D341Med (cell line): ENCODE data around the gene PDCD2L.
"Not testable (repeated sequence)": the region's sequence is repeated elsewhere in the genome, so short reads cannot be mapped to it uniquely, and the experiment has no call there.

ENCODE experiments used
- DNase-seq: peaks from one replicate; pipeline ENCODE4 v3.0.0; 2012; ENCODE audit warnings: low spot score

Gene PDCD2L

DNA sequence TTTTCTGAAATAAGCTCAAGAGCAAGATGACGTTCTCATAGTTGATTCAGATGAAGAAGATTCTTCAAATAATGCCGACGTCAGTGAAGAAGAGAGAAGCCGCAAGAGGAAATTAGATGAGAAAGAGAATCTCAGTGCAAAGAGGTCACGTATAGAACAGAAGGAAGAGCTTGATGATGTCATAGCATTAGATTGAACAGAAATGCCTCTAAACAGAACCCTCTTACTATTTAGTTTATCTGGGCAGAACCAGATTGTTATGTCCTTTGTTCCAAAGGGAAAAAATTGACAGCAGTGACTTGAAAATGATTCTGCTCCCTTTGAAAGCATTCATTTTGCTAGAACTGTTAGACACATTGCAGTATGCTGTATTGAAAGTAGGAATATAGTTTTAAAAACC is 64.8 kb downstream of the PDCD2L start:
- DNase-seq, result not testable (repeated sequence)

DNA sequence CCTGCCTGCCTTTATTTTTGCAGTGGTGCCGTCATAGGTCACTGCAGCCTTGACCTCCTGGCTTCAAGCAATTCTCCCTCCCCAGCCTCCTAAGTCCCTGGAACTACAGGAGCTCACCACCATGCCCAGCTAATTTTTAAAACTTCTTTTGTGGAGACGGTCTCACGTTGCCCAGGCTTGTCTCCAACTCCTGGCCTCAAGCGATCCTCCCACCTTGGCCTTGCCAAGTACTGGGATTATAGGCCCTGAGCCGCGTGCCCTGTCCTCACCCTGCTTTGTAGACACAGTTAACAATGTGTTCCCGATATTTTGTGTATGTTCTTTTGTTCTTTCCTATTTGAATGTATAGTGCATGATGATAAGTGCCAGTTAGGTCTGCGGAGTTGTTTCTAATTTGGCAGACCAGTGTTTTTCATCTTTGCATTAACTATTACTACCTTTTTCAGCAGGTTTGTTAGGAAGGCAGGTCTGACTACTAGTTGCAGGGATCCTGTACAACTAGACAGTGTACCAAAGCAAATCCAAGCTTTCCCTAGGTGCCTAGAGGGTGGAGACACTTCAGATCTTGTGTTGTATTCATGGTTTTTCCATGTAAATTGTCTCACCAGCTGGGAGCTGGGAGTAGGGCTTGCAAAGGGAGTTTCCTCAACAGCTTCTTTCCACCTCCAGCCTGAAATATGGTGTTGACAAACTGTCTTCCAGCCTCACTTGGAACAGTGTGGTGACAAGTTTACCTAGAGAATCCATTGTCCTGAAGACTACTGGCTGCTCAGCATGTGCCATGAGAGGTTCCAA is 67.9 kb downstream of the PDCD2L start:
- DNase-seq, result no peak

DNA sequence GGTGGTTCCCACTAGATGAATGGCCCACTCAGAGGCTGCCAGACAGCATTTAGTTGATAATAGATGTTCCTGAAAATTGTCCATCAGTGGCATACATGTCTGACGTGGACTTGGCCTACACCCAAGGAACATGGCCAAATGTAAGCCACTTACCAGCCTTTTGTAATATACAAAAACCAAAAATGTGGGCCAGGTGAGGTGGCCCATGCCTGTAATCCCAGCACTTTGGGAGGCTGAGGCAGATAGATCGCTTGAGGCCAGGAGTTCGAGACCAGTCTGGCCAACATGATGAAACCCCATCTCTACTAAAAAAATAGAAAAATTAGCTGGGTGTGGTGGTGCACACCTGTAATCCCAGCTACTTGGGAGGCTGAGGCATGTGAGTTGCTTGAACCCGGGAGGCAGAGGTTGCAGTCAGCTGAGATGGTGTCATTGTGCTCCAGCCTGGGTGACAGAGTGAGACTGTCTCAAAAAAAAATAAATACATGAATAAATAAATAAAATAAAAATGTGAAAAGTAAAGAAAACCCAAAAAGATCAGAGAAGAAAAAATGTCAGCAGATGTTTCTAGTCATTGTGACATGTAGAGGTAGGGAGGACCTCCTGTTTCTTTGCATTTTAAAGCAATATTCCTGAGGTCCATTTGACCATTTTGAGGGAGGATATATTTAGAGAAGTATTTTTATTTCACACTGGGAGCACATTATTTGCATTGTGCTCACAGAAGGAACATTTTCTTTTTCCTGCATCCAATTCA is 70.2 kb downstream of the PDCD2L start:
- DNase-seq, result no peak

DNA sequence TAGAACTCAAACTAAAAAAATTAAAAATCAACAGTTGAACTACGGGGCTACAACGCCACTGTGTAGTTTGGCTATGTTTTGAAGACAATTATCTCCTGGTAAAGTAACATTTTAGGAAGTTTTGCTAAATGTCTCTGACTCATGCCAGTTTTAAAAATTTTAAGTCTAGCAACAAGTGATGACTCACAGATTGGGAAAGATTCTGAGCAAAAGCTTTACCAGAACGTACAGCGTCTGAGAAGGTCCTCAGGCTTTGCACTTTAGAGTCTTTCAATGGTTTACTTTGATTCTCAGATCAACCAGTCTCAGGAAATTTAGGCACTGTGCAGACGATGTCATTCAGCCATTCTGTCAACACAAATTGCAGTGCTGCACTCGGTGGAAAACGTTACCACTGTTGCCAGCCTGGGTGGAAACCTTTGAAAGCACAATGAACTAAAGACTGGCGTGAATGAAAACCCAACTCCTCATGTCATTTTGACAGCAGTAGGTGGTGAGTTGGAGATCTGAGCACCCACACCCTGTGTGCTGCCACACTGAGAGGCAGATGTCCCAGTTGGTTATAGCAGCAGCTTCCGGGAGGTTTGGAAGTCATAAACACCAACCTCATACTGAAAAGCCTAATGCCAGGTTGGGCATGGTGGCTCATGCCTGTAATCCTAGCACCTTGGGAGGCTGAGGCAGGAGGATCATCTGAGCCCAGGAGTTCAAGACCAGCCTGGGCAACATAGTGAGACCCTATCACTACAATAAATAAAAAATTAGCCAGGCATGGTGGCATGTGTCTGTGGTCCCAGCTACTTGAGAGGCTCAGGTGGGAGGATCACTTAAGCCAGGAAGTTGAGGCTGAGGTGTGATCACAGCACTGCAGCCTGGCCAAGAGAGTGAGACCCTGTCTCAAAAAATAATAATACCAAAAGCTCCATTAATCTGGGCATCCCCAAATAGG is 71.1 kb downstream of the PDCD2L start:
- no peak for DNase-seq
